Immature natural killer cell (primary cell): ENCODE data around the gene TEDC2. TPM values are rescaled to one million over a fixed set of nuclear protein-coding genes. Genes with fewer than 3 reads are reported as not detected.
A peak's percentile ranks its signal among the peaks of the same experiment; 100 is the strongest.

Source experiments
- DNase-seq, 3 donors: peaks; one replicate each; pipeline ENCODE4 v3.0.0; 2022; ENCODE audit warnings: mixed read lengths in 1 of 3
- H3K27ac Mint-ChIP-seq, 6 donors: one replicate each; pipeline ENCODE4 v1.8.0; 2020; ENCODE audit warnings: mixed read lengths in 6 of 6, mild to moderate bottlenecking in 5 of 6, inconsistent platforms in 4 of 6, moderate library complexity in 3 of 6
- H3K27me3 Mint-ChIP-seq, 3 donors: one replicate each; pipeline ENCODE4 v1.8.0; 2020 to 2021; ENCODE audit warnings: low read depth in 3 of 3, mild to moderate bottlenecking in 3 of 3, mixed read lengths in 3 of 3, moderate library complexity in 3 of 3, inconsistent platforms in 1 of 3
- H3K36me3 Mint-ChIP-seq, 3 donors: one replicate each; pipeline ENCODE4 v1.8.0; 2020; ENCODE audit warnings: mixed read lengths in 3 of 3, inconsistent platforms in 2 of 3, mild to moderate bottlenecking in 2 of 3
- H3K4me1 Mint-ChIP-seq, 2 donors: one replicate each; pipeline ENCODE4 v1.8.0; 2020; ENCODE audit warnings: inconsistent platforms in 2 of 2, mild to moderate bottlenecking in 2 of 2, mixed read lengths in 2 of 2, moderate library complexity in 1 of 2
- H3K4me3 Mint-ChIP-seq, 5 donors: one replicate each; pipeline ENCODE4 v1.8.0; 2020; ENCODE audit warnings: mild to moderate bottlenecking in 5 of 5, mixed read lengths in 5 of 5, inconsistent platforms in 3 of 5, moderate library complexity in 3 of 5
- H3K9me3 Mint-ChIP-seq, 6 donors: one replicate each; pipeline ENCODE4 v1.8.0; 2020; ENCODE audit warnings: mild to moderate bottlenecking in 6 of 6, mixed read lengths in 6 of 6, inconsistent platforms in 4 of 6, moderate library complexity in 3 of 6
- polyA plus RNA-seq, 3 donors: library from polyadenylated mRNA; unstranded; fragments of 300-500 nt; fragmentation: Illumina TruSeq; gene quantifications; one replicate each; pipeline ENCODE4 v1.2.3, GENCODE V29; 2021

Gene TEDC2
- polyA plus RNA-seq, 3 donors from 2014 or later, result 0.22 to 0.85 TPM; not detected in 1

GRCh38 chr16:2492292-2492691 is 32.4 kb downstream of the TEDC2 start:
- Mint-ChIP-seq H3K36me3 (no peaks in the 10 kb centered on the region), H3K27ac (no peak overlapping the region), H3K4me1 (peaks cover 7 to 11% of the 10 kb centered on the region in 2 donors), H3K27me3 (no peaks in the 10 kb centered on the region), H3K9me3 (no peaks in the 10 kb centered on the region), H3K4me3 (no peak overlapping the region)
- no peak for DNase-seq

DNA sequence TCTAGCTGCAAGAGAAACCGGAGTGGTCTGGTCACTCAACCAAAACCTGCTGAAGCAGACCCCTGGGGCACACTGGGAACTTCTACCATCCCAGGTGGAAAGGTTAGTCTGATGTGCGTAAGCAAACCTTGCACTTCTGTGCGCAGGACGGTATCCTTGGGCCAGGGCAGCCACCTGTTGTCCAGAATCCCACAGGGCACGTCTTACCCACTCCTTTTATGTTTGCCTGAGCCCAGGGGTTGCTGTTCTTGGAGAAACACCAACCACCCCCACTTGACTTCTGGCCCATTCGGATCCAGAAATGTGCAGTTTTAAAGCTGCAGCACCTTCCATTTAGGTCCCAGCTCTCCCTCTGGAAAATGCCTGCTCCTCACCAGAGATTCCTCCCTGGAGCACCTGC is 33.7 kb downstream of the TEDC2 start:
- Mint-ChIP-seq H3K9me3 (no peaks in the 10 kb centered on the region), H3K36me3 (peaks cover 3 to 6% (median 6%) of the 10 kb centered on the region in 3 donors), H3K27me3 (no peaks in the 10 kb centered on the region), H3K27ac (no peak overlapping the region), H3K4me3 (no peak overlapping the region), H3K4me1 (no peaks in the 10 kb centered on the region)
- no peak for DNase-seq

GRCh38 chr16:2494616-2495015 is 34.7 kb downstream of the TEDC2 start:
- no peak for DNase-seq
- H3K4me3 Mint-ChIP-seq, result no peak overlapping the region
- H3K9me3 Mint-ChIP-seq, result no peaks in the 10 kb centered on the region
- H3K27me3 Mint-ChIP-seq, result no peaks in the 10 kb centered on the region
- H3K27ac Mint-ChIP-seq, result no peak overlapping the region
- peaks cover 3 to 6% (median 6%) of the 10 kb centered on the region in 3 donors for H3K36me3 Mint-ChIP-seq
- H3K4me1 Mint-ChIP-seq, result no peaks in the 10 kb centered on the region

DNA sequence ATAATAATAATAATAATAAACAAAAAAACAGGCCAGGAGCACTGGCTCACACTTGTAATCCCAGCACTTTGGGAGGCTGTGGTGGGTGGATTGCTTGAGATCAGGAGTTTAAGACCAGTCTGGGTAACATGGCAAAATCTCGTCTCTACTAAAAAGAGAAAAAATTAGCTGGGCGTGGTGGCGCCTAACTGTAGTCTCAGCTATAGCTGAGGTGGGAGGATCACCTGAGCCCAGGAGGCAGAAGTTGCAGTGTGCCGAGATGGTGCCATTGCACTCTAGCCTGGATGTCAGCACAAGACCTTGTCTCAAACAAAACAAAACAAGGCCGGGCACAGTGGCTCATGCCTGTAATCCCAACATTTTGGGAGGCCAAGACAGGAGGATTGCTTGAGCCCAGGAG is 35.1 kb downstream of the TEDC2 start:
- Mint-ChIP-seq H3K36me3 (peaks cover 3 to 6% (median 6%) of the 10 kb centered on the region in 3 donors), H3K4me1 (no peaks in the 10 kb centered on the region), H3K4me3 (no peak overlapping the region), H3K27me3 (no peaks in the 10 kb centered on the region), H3K9me3 (no peaks in the 10 kb centered on the region), H3K27ac (no peak overlapping the region)
- DNase-seq, result no peak

DNA sequence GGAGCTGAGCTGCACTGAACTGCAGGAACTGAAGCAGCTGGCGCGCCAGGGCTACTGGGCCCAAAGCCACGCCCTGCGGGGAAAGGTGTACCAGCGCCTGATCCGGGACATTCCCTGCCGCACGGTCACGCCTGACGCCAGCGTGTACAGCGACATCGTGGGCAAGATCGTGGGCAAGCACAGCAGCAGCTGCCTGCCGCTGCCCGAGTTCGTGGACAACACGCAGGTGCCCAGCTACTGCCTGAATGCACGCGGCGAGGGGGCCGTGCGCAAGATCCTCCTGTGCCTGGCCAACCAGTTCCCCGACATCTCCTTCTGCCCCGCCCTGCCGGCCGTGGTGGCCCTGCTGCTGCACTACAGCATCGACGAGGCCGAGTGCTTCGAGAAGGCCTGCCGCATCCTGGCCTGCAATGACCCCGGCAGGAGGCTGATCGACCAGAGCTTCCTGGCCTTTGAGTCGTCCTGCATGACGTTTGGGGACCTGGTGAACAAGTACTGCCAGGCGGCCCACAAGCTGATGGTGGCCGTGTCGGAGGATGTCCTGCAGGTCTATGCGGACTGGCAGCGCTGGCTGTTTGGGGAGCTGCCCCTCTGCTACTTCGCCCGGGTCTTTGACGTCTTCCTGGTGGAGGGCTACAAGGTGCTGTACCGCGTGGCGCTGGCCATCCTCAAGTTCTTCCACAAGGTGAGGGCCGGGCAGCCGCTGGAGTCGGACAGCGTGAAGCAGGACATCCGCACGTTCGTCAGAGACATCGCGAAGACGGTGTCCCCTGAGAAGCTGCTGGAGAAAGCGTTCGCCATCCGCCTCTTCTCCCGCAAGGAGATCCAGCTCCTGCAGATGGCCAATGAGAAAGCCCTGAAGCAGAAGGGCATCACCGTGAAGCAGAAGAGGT is 36.6 kb downstream of the TEDC2 start:
- Mint-ChIP-seq H3K9me3 (no peaks in the 10 kb centered on the region), H3K4me3 (no peak overlapping the region), H3K4me1 (no peaks in the 10 kb centered on the region), H3K27ac (no peak overlapping the region), H3K36me3 (peaks cover 3 to 6% (median 6%) of the 10 kb centered on the region in 3 donors), H3K27me3 (peaks cover 0 to 1% (median 0%) of the 10 kb centered on the region in 3 donors)
- DNase-seq, result no peak

DNA sequence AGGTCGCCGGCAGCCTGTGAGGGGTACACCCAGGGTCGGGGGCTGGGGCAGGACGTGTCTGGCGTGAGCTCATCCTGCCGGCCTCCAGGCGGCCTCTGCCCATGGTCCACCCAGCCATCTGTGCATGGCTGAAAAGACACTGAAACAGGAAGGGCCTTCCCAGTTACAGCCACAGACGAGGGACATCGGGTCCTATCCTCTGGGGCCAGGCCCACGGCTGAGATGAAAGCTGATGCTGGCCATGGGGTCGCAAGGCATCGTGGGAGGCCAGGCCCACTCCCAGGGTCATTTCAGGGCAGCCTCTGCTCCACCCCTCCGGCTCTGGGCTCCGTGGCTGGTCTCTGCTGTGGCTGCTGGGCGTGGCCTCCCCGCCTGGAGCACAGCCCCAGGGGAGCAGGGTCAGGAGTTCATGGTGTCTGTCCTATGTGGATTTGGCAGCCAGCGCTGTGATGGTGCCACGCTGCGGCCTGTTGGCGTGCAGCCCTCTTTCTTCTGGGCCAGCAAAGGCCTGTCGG is 37.3 kb downstream of the TEDC2 start:
- Mint-ChIP-seq H3K36me3 (peaks cover 3 to 6% (median 6%) of the 10 kb centered on the region in 3 donors), H3K27me3 (peaks cover 0 to 1% (median 0%) of the 10 kb centered on the region in 3 donors), H3K9me3 (no peaks in the 10 kb centered on the region), H3K4me3 (no peak overlapping the region), H3K27ac (no peak overlapping the region), H3K4me1 (no peaks in the 10 kb centered on the region)
- DNase-seq, result no peak

- H3K27ac Mint-ChIP-seq, result peak overlapping the region in 1 of 6 donors; percentile 66
- H3K36me3 Mint-ChIP-seq, result peaks cover 3 to 6% (median 6%) of the 10 kb centered on the region in 3 donors
- peaks cover 0 to 1% (median 0%) of the 10 kb centered on the region in 3 donors for H3K27me3 Mint-ChIP-seq
- H3K9me3 Mint-ChIP-seq, result no peaks in the 10 kb centered on the region
- no peaks in the 10 kb centered on the region for H3K4me1 Mint-ChIP-seq
- no peak for DNase-seq
- no peak overlapping the region for H3K4me3 Mint-ChIP-seq
Observed at GRCh38 chr16:2497695-2498484, 38.0 kb downstream of the TEDC2 start.

DNA sequence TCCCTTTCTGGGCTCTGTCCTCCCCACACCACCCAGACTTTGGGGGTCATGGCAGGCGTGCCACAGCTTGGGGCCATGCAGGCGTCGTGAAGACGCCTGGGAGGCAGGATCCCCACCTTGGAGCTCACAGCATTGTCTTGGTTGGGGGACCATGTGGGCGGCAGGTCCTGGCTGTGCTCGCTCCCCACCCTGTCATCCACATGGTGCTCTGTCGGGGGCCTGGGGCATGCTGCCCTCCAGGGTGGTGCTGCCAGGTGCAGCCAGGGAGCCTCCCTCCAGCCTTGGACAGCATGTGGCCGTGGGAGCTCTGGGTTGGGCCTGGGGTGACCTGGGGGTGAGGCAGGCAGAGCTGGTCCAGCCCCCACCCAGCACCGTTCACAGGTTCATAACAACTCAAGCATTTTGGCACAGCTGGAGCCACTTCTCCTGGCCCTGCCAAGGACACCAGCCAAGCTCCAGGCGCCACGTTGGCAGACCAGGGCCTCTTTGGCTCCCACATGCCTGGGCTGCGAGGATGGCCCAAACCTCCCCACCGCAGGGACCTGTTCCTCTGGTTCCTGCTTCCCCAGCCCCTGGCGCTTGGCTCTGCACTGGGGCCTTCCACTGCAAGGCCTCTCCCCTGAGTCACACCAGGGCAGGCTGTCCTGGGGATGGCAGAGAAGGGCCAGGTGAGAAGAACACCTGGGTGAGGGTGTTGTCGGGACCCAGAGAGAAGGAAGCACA is 38.8 kb downstream of the TEDC2 start:
- peaks cover 3 to 6% (median 6%) of the 10 kb centered on the region in 3 donors for H3K36me3 Mint-ChIP-seq
- no peak overlapping the region for H3K27ac Mint-ChIP-seq
- no peaks in the 10 kb centered on the region for H3K4me1 Mint-ChIP-seq
- H3K27me3 Mint-ChIP-seq, result peaks cover 0 to 1% (median 0%) of the 10 kb centered on the region in 3 donors
- H3K4me3 Mint-ChIP-seq, result no peak overlapping the region
- no peaks in the 10 kb centered on the region for H3K9me3 Mint-ChIP-seq
- DNase-seq, result no peak

DNA sequence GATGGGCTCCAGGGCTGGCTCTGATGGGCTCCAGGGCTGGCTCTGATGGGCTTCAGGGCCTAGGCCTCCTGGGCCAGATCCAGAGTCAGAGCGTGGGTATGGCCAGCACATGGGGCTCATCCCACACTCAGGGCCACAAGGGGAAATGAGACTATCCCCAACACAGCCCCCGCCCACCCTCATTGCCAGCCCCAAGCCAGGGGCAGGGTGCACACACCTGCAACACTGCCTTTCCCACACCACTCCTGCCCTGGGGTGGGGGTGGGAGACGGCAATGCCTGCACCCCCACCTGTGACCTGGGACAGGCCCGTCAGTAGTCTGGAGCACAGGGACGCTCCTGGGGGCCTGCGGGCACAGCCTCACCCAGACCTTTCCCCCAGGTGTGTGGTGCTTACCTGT is 39.5 kb downstream of the TEDC2 start:
- Mint-ChIP-seq H3K36me3 (peaks cover 3 to 6% (median 6%) of the 10 kb centered on the region in 3 donors), H3K27ac (no peak overlapping the region), H3K4me1 (no peaks in the 10 kb centered on the region), H3K4me3 (no peak overlapping the region), H3K9me3 (no peaks in the 10 kb centered on the region), H3K27me3 (peaks cover 0 to 1% (median 0%) of the 10 kb centered on the region in 3 donors)
- no peak for DNase-seq

- Mint-ChIP-seq H3K9me3 (no peaks in the 10 kb centered on the region), H3K27me3 (peaks cover 0 to 1% (median 0%) of the 10 kb centered on the region in 3 donors), H3K27ac (no peak overlapping the region), H3K4me1 (no peaks in the 10 kb centered on the region), H3K4me3 (no peak overlapping the region), H3K36me3 (peaks cover 3 to 6% (median 6%) of the 10 kb centered on the region in 3 donors)
- no peak for DNase-seq
Observed at GRCh38 chr16:2499890-2500429, 40.1 kb downstream of the TEDC2 start.

DNA sequence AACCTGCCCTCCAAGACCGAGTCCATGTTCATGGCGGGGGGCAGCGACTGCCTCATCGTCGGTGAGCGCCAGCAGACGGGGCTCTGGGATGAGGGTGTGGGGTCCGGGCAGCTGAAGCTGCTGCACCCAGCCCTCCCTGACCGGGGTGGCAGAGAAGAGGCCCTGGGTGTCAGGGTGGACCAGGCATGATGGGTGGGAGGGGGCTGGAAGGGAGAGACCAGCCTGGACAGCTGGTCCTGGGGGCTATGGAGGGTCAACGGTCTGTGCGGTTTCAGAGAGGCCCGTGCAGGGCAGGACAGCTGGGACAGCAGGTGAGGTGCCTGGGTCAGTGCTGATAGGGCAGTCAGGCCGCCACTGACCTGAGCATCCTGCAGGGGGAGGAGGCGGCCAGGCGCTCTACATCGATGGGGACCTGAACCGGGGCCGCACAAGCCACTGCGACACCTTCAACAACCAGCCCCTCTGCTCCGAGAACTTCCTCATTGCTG is 40.6 kb downstream of the TEDC2 start:
- no peaks in the 10 kb centered on the region for H3K4me1 Mint-ChIP-seq
- no peaks in the 10 kb centered on the region for H3K9me3 Mint-ChIP-seq
- DNase-seq, result no peak
- H3K36me3 Mint-ChIP-seq, result peaks cover 3 to 6% (median 6%) of the 10 kb centered on the region in 3 donors
- H3K27me3 Mint-ChIP-seq, result peaks cover 0 to 1% (median 0%) of the 10 kb centered on the region in 3 donors
- H3K27ac Mint-ChIP-seq, result peak overlapping the region in 1 of 6 donors; percentile 64
- no peak overlapping the region for H3K4me3 Mint-ChIP-seq

- Mint-ChIP-seq H3K4me3 (no peak overlapping the region), H3K9me3 (no peaks in the 10 kb centered on the region), H3K27me3 (peaks cover 0 to 5% (median 0%) of the 10 kb centered on the region in 3 donors), H3K27ac (no peak overlapping the region), H3K4me1 (no peaks in the 10 kb centered on the region), H3K36me3 (peaks cover 3 to 6% (median 6%) of the 10 kb centered on the region in 3 donors)
- peak; percentile 73 to 80 (median 75) for DNase-seq
Observed at GRCh38 chr16:2500918-2501750, 41.2 kb downstream of the TEDC2 start.
